ENCODE results near the gene FOXA2.
"Not testable (repeated sequence)": the region's sequence is repeated elsewhere in the genome, so short reads cannot be mapped to it uniquely, and the experiment has no call there.

- not testable (repeated sequence) for TF ChIP-seq CTCF, POLR2A (IDR thresholded peaks at IDR 0.05)
Observed at GRCh38 chr20:22599258-22599657, 14.9 kb upstream of the FOXA2 start.

All from thyroid gland (tissue), 4 donors.